Bronchial epithelial cell (primary cell): Measurements from ENCODE around the gene PRDM11. TPM values are rescaled to one million over a fixed set of nuclear protein-coding genes. Genes with fewer than 3 reads are reported as not detected.
"Not testable (repeated sequence)": the region's sequence is repeated elsewhere in the genome, so short reads cannot be mapped to it uniquely, and the experiment has no call there.

Experiments used
- DNase-seq: peaks from one replicate; pipeline ENCODE4 v3.0.0-alpha.2; 2010; ENCODE audit warnings: low read depth
- FAIRE-seq: peaks from 2 replicates; lab custom pipeline; 2011; peaks lifted over from hg19 to GRCh38; lab: Jason Lieb, UNC
- H3K27me3 ChIP-seq: 2 replicates; pipeline ENCODE4 v1.5.1; 2011; ENCODE audit warnings: low read length; ENCODE audit not compliant: control insufficient read depth, insufficient read depth
- H3K36me3 ChIP-seq: 2 replicates; pipeline ENCODE4 v1.5.1; 2011; ENCODE audit warnings: low read length; ENCODE audit not compliant: control insufficient read depth, insufficient read depth
- H3K4me3 ChIP-seq: 2 replicates; pipeline ENCODE4 v1.5.1; 2011; ENCODE audit warnings: mild to moderate bottlenecking, low read depth, low read length, control low read depth
- CTCF ChIP-seq: IDR thresholded peaks from 2 replicates; pipeline ENCODE4 v1.5.1; 2011; ENCODE audit warnings: mild to moderate bottlenecking, moderate library complexity, low read length, control low read depth, inconsistent platforms; ENCODE audit not compliant: insufficient read depth, severe bottlenecking
- total RNA-seq: library from RNA; depleted of rRNA; stranded (reverse); fragments of >200 nt; gene quantifications from 2 replicates; pipeline ENCODE4 v1.2.1, GENCODE V29; 2014

Gene PRDM11
- total RNA-seq, 1 donor from 2014 or later: 4.7 TPM

GRCh38 chr11:45106440-45106839, 40.0 kb upstream of the PRDM11 start:
- H3K36me3 ChIP-seq: no peaks in the 10 kb centered on the region
- DNase-seq (no peak), FAIRE-seq (no peak)
- TF ChIP-seq CTCF: no peak
- no peak overlapping the region for H3K4me3 ChIP-seq
- no peaks in the 10 kb centered on the region for H3K27me3 ChIP-seq

- no peaks in the 10 kb centered on the region for H3K27me3 ChIP-seq
- no peak overlapping the region for H3K4me3 ChIP-seq
- DNase-seq (no peak), FAIRE-seq (no peak)
- TF ChIP-seq CTCF: no peak
- H3K36me3 ChIP-seq: no peaks in the 10 kb centered on the region
Observed at GRCh38 chr11:45107029-45107428, 39.4 kb upstream of the PRDM11 start.

- DNase-seq: peak; percentile 9
- Histone ChIP-seq H3K4me3 (no peak overlapping the region), H3K36me3 (no peaks in the 10 kb centered on the region), H3K27me3 (no peaks in the 10 kb centered on the region)
- no peak for TF ChIP-seq CTCF
- FAIRE-seq: no peak
Observed at GRCh38 chr11:45108070-45109064, 38.1 kb upstream of the PRDM11 start.

DNA sequence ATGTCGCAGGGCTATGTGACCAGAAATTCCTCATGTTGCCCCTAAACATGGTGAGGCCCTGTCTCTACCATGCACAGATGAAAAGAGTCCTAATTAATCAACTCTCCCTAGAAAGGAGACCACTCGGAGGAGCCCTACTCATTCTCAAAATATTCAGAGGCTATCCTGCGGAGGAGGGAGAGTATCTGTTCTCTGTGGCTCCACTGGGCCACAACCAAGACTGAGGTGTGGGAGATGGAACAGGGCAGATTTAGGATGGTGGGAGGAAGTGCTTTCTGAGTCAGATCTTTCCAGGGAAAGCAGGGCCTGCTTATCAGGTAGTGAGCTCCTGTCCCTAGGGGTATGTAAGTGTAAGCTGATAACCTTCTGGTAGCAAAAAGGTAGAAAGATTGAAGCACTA, 37.0 kb upstream of the PRDM11 start:
- FAIRE-seq (no peak), DNase-seq (no peak)
- H3K27me3 ChIP-seq: no peaks in the 10 kb centered on the region
- no peak for TF ChIP-seq CTCF
- H3K36me3 ChIP-seq: no peaks in the 10 kb centered on the region
- H3K4me3 ChIP-seq: no peak overlapping the region

DNA sequence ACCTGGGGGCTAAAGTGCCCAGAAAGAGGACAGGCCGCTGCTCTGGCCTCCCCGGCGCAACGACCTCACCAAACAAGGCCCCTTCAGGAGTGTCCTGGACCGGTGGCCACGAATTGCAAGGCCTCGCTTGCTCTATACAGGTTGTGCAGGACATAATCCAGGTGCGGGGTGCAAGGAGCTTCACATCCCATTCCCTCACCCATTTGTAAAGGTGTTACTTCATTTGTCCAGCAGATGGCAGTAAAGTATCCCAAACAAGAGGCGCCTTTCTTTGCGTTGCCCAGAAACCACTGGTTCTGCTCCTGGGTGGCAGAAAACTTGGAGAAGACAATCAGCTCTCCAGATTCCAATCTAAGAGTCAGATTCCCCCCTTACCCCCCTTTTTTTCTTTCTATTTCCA, 35.9 kb upstream of the PRDM11 start:
- peak; percentile 69 for TF ChIP-seq CTCF
- DNase-seq (peak; percentile 70), FAIRE-seq (no peak)
- no peaks in the 10 kb centered on the region for H3K27me3 ChIP-seq
- no peaks in the 10 kb centered on the region for H3K36me3 ChIP-seq
- no peak overlapping the region for H3K4me3 ChIP-seq

DNA sequence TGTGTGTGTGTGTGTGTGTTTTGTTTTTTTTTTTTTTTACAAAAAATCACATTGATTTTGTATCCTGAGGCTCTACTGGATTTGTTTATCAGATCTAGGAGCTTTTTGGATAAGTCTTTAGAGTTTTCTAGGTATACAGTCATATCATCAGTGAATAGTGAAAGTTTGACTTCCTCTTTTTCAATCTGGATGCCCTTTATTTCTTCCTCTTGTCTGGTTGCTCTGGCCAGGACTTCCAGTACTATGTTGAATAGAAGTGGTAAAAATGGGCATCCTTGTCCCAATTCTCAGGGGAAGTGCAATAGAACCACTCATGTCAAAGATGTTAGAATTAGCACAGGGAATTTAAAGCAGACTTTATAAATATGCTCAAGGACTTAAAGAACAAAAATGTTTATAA, 32.6 kb upstream of the PRDM11 start:
- Histone ChIP-seq H3K4me3 (no peak overlapping the region), H3K27me3 (no peaks in the 10 kb centered on the region), H3K36me3 (no peaks in the 10 kb centered on the region)
- TF ChIP-seq CTCF: no peak
- no peak for DNase-seq
- no peak for FAIRE-seq

DNA sequence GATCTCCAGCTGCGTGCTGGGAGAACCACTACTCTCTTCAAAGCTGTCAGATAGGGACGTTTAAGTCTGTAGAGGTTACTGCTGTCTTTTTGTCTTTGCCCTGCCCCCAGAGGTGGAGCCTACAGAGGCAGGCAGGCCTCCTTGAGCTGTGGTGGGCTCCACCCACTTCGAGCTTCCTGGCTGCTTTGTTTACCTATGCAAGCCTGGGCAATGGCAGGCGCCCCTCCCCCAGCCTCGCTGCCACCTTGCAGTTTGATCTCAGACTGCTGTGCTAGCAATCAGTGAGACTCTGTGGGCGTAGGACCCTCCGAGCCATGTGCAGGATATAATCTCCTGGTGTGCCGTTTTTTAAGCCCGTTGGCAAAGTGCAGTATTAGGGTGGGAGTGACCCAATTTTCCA, 18.6 kb upstream of the PRDM11 start:
- not testable (repeated sequence) for H3K4me3 ChIP-seq, FAIRE-seq, DNase-seq, H3K27me3 ChIP-seq, H3K36me3 ChIP-seq
